ENCODE measurements around the gene KIDINS220.
"Not testable (repeated sequence)": the region's sequence is repeated elsewhere in the genome, so short reads cannot be mapped to it uniquely, and the experiment has no call there.

Gene KIDINS220

GRCh38 chr2:8767324-8767723 is 70.1 kb downstream of the KIDINS220 start:
- Mint-ChIP-seq H3K27ac (no peak overlapping the region), H3K36me3 (peaks cover 21% of the 10 kb centered on the region), H3K9me3 (ENCODE audit: low read depth) (no peaks in the 10 kb centered on the region), H3K27me3 (no peaks in the 10 kb centered on the region), H3K4me3 (no peak overlapping the region), H3K4me1 (ENCODE audit: low read depth) (no peaks in the 10 kb centered on the region)

DNA sequence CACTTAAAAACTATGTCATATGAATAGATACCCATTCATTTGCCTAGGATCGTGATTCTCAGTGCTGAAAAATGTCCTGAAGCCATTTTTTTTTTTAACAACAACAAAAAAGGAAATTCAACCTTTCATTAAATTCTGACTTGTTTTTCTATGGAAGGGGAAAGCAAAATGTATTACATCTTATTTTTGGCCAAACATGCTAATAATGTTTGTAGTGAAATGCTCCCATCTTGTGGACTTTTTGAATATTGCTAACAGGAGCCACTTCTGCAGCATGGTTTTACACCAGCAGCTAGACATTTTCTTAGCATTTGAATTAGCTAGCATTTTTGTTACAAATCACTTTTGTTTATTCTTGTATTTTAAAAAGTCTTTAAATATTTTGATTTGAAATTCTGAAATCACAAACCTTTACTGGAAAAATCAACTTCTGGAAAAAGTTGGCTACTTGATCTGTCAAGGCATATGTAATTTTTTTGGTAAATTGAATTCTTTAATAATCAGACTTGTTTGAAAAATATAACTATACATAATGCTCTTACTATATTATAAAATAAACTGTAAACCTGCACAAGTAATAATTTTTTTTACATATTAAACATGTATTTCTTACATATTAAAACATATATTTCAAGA is 75.8 kb downstream of the KIDINS220 start:
- Mint-ChIP-seq H3K4me3 (no peak overlapping the region), H3K27ac (no peak overlapping the region), H3K27me3 (no peaks in the 10 kb centered on the region), H3K36me3 (peaks cover 29% of the 10 kb centered on the region), H3K9me3 (ENCODE audit: low read depth) (no peaks in the 10 kb centered on the region), H3K4me1 (ENCODE audit: low read depth) (no peaks in the 10 kb centered on the region)

DNA sequence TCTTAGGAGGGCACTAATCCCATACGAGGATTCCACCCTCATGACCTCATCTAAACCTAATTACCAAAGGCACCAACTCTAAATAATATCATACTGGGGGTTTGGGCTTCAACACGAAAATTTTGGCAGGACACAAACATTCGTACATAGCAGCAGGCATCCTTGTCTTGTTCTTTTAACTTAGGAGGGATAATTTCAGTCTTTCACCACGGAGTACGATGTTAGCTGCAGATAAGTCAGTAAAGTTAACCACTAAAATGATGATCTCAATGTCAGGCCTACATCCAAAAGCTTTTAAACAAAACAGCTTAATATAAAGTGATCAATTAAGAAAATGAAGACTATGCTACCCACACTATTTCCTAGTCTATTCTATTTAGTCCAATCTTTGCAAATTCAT is 80.7 kb downstream of the KIDINS220 start:
- Mint-ChIP-seq H3K9me3 (ENCODE audit: low read depth) (no peaks in the 10 kb centered on the region), H3K4me1 (ENCODE audit: low read depth) (peaks cover 2% of the 10 kb centered on the region), H3K27ac (no peak overlapping the region), H3K27me3 (no peaks in the 10 kb centered on the region), H3K36me3 (peaks cover 30% of the 10 kb centered on the region), H3K4me3 (no peak overlapping the region)

GRCh38 chr2:8756230-8756629 is 81.2 kb downstream of the KIDINS220 start:
- peaks cover 30% of the 10 kb centered on the region for H3K36me3 Mint-ChIP-seq
- peaks cover 2% of the 10 kb centered on the region for H3K4me1 Mint-ChIP-seq (ENCODE audit: low read depth)
- no peaks in the 10 kb centered on the region for H3K27me3 Mint-ChIP-seq
- H3K9me3 Mint-ChIP-seq (ENCODE audit: low read depth): no peaks in the 10 kb centered on the region
- no peak overlapping the region for H3K4me3 Mint-ChIP-seq
- no peak overlapping the region for H3K27ac Mint-ChIP-seq

GRCh38 chr2:8754106-8754776 is 83.2 kb downstream of the KIDINS220 start:
- Mint-ChIP-seq H3K36me3 (peaks cover 25% of the 10 kb centered on the region), H3K27me3 (no peaks in the 10 kb centered on the region), H3K9me3 (ENCODE audit: low read depth) (no peaks in the 10 kb centered on the region), H3K4me3 (no peak overlapping the region), H3K27ac (no peak overlapping the region), H3K4me1 (ENCODE audit: low read depth) (peaks cover 2% of the 10 kb centered on the region)

- no peak overlapping the region for H3K4me3 Mint-ChIP-seq
- H3K4me1 Mint-ChIP-seq (ENCODE audit: low read depth): peaks cover 2% of the 10 kb centered on the region
- H3K9me3 Mint-ChIP-seq (ENCODE audit: low read depth): no peaks in the 10 kb centered on the region
- peaks cover 25% of the 10 kb centered on the region for H3K36me3 Mint-ChIP-seq
- H3K27me3 Mint-ChIP-seq: no peaks in the 10 kb centered on the region
- H3K27ac Mint-ChIP-seq: no peak overlapping the region
Measured at GRCh38 chr2:8753609-8754008, 83.8 kb downstream of the KIDINS220 start.

DNA sequence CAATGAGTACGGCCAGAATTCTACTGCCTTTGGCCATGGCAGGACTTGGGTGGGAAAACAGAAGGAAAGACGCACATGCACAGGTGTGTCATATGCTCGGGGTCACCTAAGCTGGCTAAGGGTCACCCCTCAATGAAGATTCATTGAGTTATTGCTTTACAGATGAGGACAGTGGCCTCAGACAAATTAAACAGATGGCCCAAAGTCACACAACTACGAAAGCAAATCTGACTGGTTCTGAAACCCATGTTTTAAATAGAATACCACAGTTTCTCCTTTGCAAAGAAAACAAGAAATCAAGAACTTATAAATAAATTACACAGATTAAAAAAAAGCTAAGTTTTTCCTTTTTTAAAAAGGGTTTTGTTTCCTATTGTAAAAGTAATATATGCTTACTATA is 85.0 kb downstream of the KIDINS220 start:
- Mint-ChIP-seq H3K4me1 (ENCODE audit: low read depth) (peaks cover 2% of the 10 kb centered on the region), H3K27me3 (no peaks in the 10 kb centered on the region), H3K27ac (no peak overlapping the region), H3K36me3 (peaks cover 21% of the 10 kb centered on the region), H3K9me3 (ENCODE audit: low read depth) (no peaks in the 10 kb centered on the region), H3K4me3 (no peak overlapping the region)

DNA sequence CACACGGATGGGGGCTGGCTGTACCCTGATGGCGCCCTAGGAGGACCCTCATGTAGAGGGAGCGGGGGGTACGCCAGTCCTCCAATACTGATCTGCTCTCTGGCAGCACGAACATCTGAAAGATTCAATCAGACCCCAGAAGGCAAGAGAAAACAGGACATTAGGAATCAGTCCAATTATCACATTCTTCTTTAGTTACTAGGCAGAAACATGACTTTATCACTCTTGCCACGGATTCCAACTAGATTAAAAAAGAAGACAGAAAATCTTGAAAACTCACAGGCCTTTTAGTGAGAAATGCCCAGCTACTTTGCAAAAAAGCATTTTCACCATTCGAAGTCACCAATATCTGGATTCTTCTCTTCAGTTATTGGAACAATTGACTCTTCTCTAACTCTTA is 87.2 kb downstream of the KIDINS220 start:
- peaks cover 2% of the 10 kb centered on the region for H3K4me1 Mint-ChIP-seq (ENCODE audit: low read depth)
- no peak overlapping the region for H3K27ac Mint-ChIP-seq
- no peak overlapping the region for H3K4me3 Mint-ChIP-seq
- no peaks in the 10 kb centered on the region for H3K27me3 Mint-ChIP-seq
- peaks cover 7% of the 10 kb centered on the region for H3K36me3 Mint-ChIP-seq
- no peaks in the 10 kb centered on the region for H3K9me3 Mint-ChIP-seq (ENCODE audit: low read depth)

DNA sequence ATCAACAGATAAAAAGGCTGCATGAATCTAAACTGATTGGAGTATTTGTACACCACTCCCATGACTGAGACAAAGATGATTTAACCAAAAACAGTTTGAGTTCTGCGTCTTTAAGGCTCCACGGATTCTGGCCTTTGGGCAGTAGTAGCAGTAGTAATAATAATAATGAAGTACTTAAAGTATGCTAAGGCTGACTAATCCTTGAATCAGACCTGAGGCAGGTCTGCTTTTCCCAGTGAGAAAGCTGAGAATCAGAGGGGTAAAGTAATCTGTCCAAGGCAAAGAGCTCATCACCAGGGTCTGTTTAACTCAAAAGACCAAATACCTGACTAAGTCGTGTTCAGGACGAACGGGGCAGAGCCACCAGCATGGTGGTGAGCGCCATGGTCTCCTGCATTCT is 94.2 kb downstream of the KIDINS220 start:
- H3K9me3 Mint-ChIP-seq (ENCODE audit: low read depth): no peaks in the 10 kb centered on the region
- H3K27ac Mint-ChIP-seq: no peak overlapping the region
- no peaks in the 10 kb centered on the region for H3K4me1 Mint-ChIP-seq (ENCODE audit: low read depth)
- no peaks in the 10 kb centered on the region for H3K27me3 Mint-ChIP-seq
- no peak overlapping the region for H3K4me3 Mint-ChIP-seq
- H3K36me3 Mint-ChIP-seq: peaks cover 2% of the 10 kb centered on the region

DNA sequence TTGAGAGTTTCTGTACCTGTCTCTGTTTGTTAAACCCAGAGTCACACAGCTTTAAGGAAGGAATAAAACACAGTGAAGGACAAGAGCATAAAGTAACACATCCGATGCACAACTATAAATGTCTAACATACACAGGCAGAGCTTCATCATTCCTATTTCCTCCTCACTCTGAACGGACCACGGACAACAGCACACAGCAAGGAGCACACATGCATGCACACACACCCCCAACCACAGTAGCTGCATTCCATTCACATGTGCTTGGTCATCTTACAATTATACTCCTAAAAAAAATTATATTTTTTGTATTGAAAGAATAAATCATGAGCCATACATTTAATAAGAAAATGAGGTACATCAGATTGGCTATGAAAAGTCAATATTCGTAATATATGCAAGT is 97.3 kb downstream of the KIDINS220 start:
- Mint-ChIP-seq H3K4me3 (no peak overlapping the region), H3K4me1 (ENCODE audit: low read depth) (no peaks in the 10 kb centered on the region), H3K27ac (no peak overlapping the region), H3K36me3 (peaks cover 2% of the 10 kb centered on the region), H3K27me3 (no peaks in the 10 kb centered on the region), H3K9me3 (ENCODE audit: low read depth) (no peaks in the 10 kb centered on the region)

DNA sequence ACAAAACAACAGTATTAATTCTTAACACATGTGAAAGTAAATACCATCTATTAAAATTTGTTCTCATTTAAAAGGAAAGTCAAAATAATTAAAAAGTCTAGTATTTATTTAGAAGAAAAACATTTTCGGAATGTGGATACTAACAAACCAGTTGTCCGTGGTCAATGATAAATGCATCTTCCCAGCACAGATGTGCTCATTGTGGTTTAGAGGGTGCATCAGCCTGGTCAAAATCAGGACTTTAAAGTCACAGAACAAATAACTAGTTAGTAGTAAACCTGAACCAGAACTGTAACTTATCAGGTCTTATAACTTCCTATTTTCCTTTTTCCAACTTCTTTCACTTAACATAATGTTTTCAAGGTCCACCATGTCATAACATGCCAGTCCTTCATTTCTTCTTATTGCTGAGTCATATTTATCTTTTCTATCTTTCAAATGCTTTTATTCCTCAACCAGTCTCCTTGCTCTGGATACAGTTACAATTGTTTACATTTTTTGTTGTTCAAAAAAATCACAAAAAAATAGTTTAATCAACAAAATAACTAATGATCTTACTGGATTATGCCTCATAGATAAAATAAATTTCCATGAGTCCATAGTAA is 99.7 kb downstream of the KIDINS220 start:
- Mint-ChIP-seq H3K27ac (no peak overlapping the region), H3K4me3 (no peak overlapping the region), H3K36me3 (peaks cover 8% of the 10 kb centered on the region), H3K4me1 (ENCODE audit: low read depth) (no peaks in the 10 kb centered on the region), H3K9me3 (ENCODE audit: low read depth) (no peaks in the 10 kb centered on the region), H3K27me3 (no peaks in the 10 kb centered on the region)

GRCh38 chr2:8732601-8733000 is 104.8 kb downstream of the KIDINS220 start:
- H3K4me1 Mint-ChIP-seq (ENCODE audit: low read depth): no peaks in the 10 kb centered on the region
- no peaks in the 10 kb centered on the region for H3K9me3 Mint-ChIP-seq (ENCODE audit: low read depth)
- H3K4me3 Mint-ChIP-seq: no peak overlapping the region
- peaks cover 13% of the 10 kb centered on the region for H3K36me3 Mint-ChIP-seq
- no peak overlapping the region for H3K27ac Mint-ChIP-seq
- no peaks in the 10 kb centered on the region for H3K27me3 Mint-ChIP-seq

DNA sequence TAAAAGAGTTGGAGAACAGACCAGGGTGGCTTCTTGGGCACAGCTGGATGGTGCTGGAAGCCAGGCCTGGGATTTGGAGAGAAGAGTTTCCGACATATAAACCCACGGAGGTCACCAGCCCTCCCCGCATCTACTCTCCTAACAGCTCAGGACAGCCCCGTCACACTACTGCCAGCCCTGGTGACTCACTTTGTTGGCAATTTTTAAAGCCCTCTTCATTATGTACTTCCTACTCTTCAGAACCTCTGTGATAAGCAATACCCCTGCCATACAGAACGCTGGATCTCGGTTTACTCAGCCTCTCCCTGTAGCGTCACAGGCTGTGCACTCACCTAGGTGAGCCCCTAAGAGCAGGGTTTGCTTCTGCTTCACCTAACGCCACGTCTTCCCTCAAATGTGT is 107.5 kb downstream of the KIDINS220 start:
- no peaks in the 10 kb centered on the region for H3K4me1 Mint-ChIP-seq (ENCODE audit: low read depth)

DNA sequence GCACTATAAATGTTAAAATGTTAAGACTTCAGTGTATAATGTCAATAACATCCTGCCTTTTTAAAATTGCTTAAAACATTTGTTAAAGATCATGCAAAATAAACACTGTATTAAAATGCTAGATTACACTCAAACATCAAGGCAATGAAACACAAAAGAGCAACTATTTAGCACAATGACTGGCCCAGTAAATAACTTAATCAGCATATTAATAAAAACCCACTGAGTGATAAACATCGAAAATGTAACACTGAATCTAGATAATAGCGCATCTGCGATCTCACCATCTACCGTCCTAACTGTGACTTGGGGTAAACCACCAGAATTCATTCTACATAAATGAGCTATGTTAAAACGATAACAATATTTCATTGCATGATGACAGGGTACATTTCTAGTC is 108.3 kb downstream of the KIDINS220 start:
- H3K27me3 Mint-ChIP-seq; H3K9me3 Mint-ChIP-seq (ENCODE audit: low read depth); H3K4me3 Mint-ChIP-seq; H3K4me1 Mint-ChIP-seq (ENCODE audit: low read depth); H3K27ac Mint-ChIP-seq: not testable (repeated sequence)
- peaks cover 11% of the 10 kb centered on the region for H3K36me3 Mint-ChIP-seq

More for the DNA sequence above, 107.5 kb downstream of the KIDINS220 start:
- Mint-ChIP-seq H3K36me3 (peaks cover 11% of the 10 kb centered on the region), H3K27me3 (no peaks in the 10 kb centered on the region), H3K4me3 (no peak overlapping the region), H3K9me3 (ENCODE audit: low read depth) (no peaks in the 10 kb centered on the region), H3K27ac (no peak overlapping the region)

DNA sequence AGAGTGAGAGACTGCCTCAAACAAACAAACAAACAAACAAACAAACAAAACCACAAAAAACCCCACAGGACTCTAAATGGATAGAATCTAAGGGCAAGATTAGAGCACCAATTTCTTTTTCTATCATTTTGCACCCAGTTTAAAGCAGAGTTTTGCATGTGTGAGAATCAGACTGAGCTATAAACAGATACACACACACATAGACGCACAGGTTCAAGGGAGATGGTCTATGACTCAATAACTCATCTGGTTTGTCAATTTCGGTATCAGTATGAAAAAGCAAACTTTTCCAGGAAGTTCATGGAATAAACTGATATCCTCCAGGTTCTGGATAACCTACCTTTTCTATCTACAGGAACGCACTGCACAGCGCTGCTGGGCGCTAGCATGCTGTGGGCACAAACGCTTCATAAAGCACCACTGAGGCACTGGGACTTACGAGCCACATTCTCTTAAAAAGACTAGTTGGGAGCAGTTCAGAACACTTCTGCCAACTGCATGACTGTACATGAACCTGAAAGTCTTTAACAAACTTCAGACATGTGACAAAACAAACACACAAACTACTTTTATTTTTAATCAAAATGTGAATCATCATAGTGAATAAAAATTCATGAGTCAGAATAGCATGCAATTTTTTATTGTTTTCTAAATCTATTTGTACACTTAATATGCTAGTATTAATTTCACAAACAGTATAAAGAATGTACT is 109.0 kb downstream of the KIDINS220 start:
- Mint-ChIP-seq H3K4me3 (no peak overlapping the region), H3K9me3 (ENCODE audit: low read depth) (no peaks in the 10 kb centered on the region), H3K27me3 (no peaks in the 10 kb centered on the region), H3K27ac (peak overlapping the region; percentile 8), H3K4me1 (ENCODE audit: low read depth) (no peaks in the 10 kb centered on the region), H3K36me3 (peaks cover 11% of the 10 kb centered on the region)
